ENCODE measurements around the gene LY6G5C.

Gene LY6G5C

GRCh38 chr6:31680226-31681134 is at the start of gene LY6G5C:
Gene LY6G5C (minus strand): TSS chr6:31681067. CDS start chr6:31680373, 694 bp downstream.
- DNase-seq (ENCODE audit: low read depth in 1 of 2, low spot score in 1 of 2), result peak; percentile 37 to 40

DNA sequence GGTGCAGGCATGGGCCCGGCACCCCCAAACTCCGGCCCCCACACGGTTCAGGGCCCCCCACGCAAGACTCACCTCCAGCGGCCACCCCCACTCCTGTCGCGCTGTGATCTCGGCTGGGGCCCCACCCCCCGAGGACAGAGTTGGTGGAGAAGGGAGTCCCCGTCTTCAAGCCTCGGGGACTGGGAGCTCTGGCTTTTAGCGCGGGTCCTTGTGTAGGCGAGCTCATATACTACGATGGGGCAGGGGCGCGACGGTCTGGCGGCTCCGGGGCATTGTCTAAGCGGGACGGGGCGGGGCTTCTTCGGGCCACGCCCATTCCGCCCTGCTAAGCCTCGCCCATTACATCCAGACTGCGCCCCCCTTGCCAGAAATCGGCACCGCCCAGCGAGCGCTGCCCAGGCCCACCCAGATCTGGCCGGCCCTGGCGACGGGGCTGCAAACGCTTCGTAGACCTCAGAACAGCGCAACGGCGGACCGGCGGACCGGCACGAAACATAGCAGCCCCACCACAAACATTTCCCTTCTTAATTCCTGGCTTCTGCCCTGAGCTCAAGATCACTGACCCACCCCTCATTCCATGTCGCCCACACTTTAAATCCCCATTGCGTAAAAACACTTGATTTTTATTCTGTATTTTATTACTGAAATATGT is 49.2 kb upstream of the LY6G5C start:
- DNase-seq (ENCODE audit: low read depth in 1 of 2, low spot score in 1 of 2), result peak in 1 of 2 donors; percentile 47

GRCh38 chr6:31729515-31729978 is 48.7 kb upstream of the LY6G5C start:
- DNase-seq (ENCODE audit: low read depth in 1 of 2, low spot score in 1 of 2), result peak; percentile 60 to 61

GRCh38 chr6:31728767-31729514 is 48.1 kb upstream of the LY6G5C start, which contains the start of gene DDAH2:
Gene DDAH2 (minus strand): TSS chr6:31729299. CDS start chr6:31729161, 138 bp downstream.
- DNase-seq (ENCODE audit: low read depth in 1 of 2, low spot score in 1 of 2), result no peak

DNA sequence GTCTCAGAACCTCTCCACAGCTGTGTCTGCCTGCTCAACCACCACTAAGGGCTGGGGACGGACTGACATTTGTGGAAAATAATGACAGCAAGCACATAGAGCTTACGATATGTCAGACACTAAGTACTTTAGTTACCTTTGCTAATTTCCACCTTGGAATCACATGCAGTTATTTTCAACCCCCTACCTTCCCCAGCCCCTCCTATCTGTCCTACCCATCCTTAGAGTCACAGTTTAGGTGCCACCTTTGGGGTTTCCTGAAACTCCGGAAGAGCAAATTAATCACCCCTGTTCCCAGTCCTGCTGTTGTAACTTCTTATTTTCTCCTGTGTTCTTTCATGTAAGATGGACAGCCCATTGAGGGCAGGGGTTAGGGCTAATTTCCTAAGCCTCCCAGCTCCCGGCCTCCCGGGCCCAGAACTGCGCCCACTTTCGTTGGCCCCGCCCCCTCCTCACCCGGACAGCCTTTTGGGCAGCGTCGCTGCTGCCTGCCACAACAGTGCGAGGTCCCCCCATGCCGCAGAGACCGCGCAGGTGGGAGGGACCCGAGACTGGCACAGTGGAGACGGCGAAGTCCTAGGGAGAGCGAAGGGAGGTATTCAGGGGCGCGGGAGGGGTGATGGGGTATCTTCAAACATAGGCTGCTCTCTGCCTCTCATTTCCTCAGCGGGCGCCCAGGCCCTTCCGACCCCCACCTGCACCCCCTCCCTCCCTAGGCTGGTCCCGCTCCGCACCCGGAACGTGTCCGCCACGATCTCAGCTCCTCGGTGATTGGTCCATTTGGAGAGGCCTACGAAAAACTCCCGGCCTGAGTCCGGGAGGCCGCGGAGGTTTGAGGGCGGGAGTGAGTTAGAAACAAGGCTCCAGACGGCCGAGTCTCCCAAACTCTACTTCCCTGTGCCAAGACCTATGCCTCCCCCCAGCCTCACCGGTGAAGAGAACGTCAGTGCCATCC is 47.1 kb upstream of the LY6G5C start:
- DNase-seq (ENCODE audit: low read depth in 1 of 2, low spot score in 1 of 2), result no peak

DNA sequence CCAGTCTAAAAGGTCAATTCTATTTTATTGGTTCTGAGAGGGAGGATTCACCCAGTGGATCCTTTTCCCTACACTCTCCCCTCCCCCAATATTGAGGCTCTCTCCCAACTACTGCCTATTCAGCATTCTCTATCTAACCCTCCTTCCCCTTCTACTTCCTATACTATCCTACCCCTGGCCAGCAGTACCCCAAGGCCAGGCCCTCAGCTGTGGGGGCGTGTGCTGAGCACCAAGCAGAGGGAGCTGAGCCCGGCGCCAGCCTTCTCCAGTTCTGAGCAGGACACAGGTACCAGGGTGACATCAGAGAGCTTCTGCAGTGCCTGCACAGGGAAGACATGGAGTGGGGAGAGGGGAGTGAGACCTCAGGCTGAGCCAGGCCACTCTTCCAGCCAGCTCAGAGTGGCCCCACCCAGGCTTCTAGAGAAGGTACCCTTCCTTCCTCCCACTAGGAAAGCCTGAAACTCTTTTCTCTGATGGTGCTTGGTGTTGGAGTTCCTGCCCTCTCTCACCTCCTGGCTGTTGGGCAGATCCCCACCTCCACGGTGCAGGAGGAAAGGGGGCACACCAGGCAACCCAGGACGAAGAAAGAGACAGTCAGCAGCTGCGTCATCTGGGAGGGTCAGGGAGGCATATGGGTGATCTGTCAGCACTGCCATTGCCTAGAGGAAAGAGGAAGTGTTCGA is 46.3 kb upstream of the LY6G5C start:
- no peak for DNase-seq (ENCODE audit: low read depth in 1 of 2, low spot score in 1 of 2)

GRCh38 chr6:31725502-31726350 is 44.9 kb upstream of the LY6G5C start:
- DNase-seq (ENCODE audit: low read depth in 1 of 2, low spot score in 1 of 2), result no peak

DNA sequence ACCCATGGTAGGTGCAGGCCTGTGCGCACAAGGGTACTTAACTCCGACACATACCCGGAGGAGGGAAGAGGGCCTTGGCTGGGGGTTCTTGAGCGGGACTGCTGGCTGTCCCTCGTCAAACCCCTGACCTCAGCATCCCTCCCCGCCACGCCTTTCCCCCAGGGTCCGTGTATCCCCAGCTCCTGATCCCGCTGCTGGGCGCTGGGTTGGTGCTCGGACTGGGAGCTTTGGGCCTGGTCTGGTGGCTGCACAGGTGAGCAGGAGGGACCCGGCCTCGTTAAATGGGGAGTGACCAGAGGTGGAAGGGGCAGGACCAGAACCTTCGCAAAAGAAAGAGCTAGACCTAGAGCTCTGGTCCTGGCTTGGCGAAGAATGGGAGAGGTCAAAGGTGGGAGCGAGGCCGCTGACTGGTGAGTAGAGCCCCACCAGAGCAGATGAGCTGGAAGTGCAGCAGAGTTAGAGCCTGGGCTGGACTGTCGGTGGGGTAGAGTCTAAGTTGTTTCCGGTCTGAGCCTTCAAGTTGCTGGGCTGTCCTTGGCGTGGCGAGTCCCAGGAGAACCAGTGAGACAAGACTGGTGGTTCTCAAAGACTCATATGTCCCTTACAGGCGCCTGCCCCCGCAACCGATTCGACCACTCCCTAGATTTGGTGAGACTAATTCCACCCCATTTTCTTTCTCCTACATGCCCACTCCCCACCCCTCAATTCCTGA is 43.3 kb upstream of the LY6G5C start:
- DNase-seq (ENCODE audit: low read depth in 1 of 2, low spot score in 1 of 2), result no peak

DNA sequence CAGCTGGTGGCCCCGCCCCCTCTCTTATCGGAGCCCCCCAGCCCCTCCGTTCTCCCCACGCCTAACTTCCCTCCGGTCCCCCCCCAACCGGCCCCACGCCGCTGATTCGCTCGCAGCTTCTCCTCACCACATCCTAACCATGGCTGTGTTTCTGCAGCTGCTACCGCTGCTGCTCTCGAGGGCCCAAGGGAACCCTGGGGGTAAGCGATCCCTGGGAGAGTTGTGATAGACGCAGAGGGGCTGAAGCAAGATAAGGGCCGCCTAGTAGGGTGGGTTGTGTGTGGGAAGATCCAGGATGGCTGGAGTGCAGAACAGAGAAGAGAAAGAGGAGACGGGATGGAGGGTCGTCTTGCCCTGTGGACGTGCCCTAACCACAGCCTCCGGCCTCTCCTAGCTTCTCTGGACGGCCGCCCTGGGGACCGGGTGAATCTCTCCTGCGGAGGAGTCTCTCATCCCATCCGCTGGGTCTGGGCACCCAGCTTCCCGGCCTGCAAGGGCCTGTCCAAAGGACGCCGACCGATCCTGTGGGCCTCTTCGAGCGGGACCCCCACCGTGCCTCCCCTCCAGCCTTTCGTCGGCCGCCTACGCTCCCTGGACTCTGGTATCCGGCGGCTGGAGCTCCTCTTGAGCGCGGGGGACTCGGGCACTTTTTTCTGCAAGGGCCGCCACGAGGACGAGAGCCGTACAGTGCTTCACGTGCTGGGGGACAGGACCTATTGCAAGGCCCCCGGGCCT is 42.5 kb upstream of the LY6G5C start, which contains the start of gene MPIG6B:
Gene MPIG6B, plus strand, starts transcription at position 129 of the 735 bp plus-strand sequence. Its CDS starts 11 bp downstream, at position 140.
- DNase-seq (ENCODE audit: low read depth in 1 of 2, low spot score in 1 of 2), result no peak

DNA sequence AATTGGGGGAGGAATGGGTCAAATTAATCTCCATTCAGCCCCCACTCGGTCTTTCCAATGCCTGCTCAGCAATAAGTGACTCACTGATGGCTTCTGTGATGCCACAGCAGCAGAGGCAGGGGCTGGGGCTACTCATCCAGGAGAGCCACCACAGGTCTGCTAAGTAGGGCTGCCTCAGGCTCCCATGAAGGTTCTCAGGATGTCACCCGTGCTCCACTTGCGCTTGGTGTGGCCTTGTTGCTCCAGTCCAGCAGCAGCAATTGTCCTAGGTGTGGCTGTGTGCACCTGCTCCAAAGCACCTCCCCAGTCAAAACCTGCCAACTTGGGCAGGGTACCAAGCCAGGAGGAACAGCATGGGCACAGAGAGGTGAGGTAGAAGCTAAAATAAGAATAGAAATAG is 41.3 kb upstream of the LY6G5C start:
- no peak for DNase-seq (ENCODE audit: low read depth in 1 of 2, low spot score in 1 of 2)

- DNase-seq (ENCODE audit: low read depth in 1 of 2, low spot score in 1 of 2), result no peak
Observed at GRCh38 chr6:31721351-31722020, 40.6 kb upstream of the LY6G5C start, which contains the start of gene LY6G6C. Gene LY6G6C (minus strand): TSS chr6:31721746. CDS start chr6:31721679, 67 bp downstream.

DNA sequence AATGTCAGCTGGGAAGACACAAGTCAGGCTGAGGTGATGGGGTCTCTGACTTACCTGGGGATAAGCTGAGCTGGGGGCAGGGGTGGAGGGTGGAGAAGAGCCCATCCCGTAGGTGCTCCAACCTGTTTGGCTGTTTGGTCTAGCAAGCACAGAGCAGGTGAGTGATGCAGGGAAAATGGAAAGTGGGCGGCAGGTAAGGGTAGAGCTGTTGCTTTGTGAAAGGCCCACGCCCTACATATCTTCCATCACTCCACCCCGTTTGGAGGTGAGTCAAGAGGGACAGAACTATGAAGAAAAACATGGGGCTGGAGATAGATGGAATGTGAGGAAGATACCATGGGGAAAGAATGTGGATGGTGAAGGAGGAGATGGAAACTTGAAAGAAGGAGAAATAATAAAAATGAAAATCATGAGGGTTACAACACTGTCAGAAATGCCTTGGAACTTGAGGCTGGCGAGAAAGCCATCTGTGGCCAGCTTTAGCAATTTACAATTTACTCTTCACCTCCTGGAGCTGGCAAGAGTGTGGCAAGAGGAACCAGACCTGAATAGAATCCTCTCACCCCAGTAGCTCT is 39.4 kb upstream of the LY6G5C start:
- DNase-seq (ENCODE audit: low read depth in 1 of 2, low spot score in 1 of 2), result no peak

GRCh38 chr6:31719001-31719400 is 38.1 kb upstream of the LY6G5C start:
- no peak for DNase-seq (ENCODE audit: low read depth in 1 of 2, low spot score in 1 of 2)

GRCh38 chr6:31718265-31718664 is 37.4 kb upstream of the LY6G5C start:
- no peak for DNase-seq (ENCODE audit: low read depth in 1 of 2, low spot score in 1 of 2)

GRCh38 chr6:31717499-31718222 is 36.8 kb upstream of the LY6G5C start:
- no peak for DNase-seq (ENCODE audit: low read depth in 1 of 2, low spot score in 1 of 2)

All from activated T-helper 1 cell treated with anti-CD3 and anti-CD28 coated beads, Interleukin-2, amount 50 U/mL, for 16 hours (primary cell).